HG02759 (cell line): ENCODE results near the gene HS3ST2.
"Not testable (repeated sequence)": the region's sequence is repeated elsewhere in the genome, so short reads cannot be mapped to it uniquely, and the experiment has no call there.

Source experiments
- ATAC-seq: cut with Tn5 transposase; IDR thresholded peaks from one replicate; pipeline ENCODE4 v1.9.1; 2021; ENCODE audit warnings: mild to moderate bottlenecking, moderate library complexity; ENCODE audit not compliant: unreplicated experiment

The HS3ST2 gene

GRCh38 chr16:22813223-22813947 is 577 bp upstream of the HS3ST2 start:
- ATAC-seq = no peak

GRCh38 chr16:22814711-22815105 is 746 bp downstream of the HS3ST2 start:
- ATAC-seq = no peak

GRCh38 chr16:22815863-22816262 is 1.9 kb downstream of the HS3ST2 start:
- ATAC-seq = no peak

GRCh38 chr16:22816475-22816874 is 2.5 kb downstream of the HS3ST2 start:
- no peak for ATAC-seq

- not testable (repeated sequence) for ATAC-seq
Observed at GRCh38 chr16:22818736-22819135, 4.8 kb downstream of the HS3ST2 start.

GRCh38 chr16:22838681-22839080 is 24.7 kb downstream of the HS3ST2 start:
- ATAC-seq = no peak

- ATAC-seq = not testable (repeated sequence)
Observed at GRCh38 chr16:22842031-22842430, 28.1 kb downstream of the HS3ST2 start.

GRCh38 chr16:22843122-22843521 is 29.2 kb downstream of the HS3ST2 start:
- no peak for ATAC-seq

- ATAC-seq = no peak
Observed at GRCh38 chr16:22843856-22844255, 29.9 kb downstream of the HS3ST2 start.

- no peak for ATAC-seq
Observed at GRCh38 chr16:22844416-22844815, 30.5 kb downstream of the HS3ST2 start.

GRCh38 chr16:22847100-22847499 is 33.1 kb downstream of the HS3ST2 start:
- no peak for ATAC-seq

- ATAC-seq = no peak
Observed at GRCh38 chr16:22847690-22848089, 33.7 kb downstream of the HS3ST2 start.

- ATAC-seq = no peak
Observed at GRCh38 chr16:22848451-22848850, 34.5 kb downstream of the HS3ST2 start.

GRCh38 chr16:22849517-22849916 is 35.6 kb downstream of the HS3ST2 start:
- no peak for ATAC-seq

GRCh38 chr16:22855231-22855630 is 41.3 kb downstream of the HS3ST2 start:
- no peak for ATAC-seq

GRCh38 chr16:22857296-22858025 is 43.5 kb downstream of the HS3ST2 start:
- ATAC-seq = no peak

- no peak for ATAC-seq
Observed at GRCh38 chr16:22859925-22860324, 46.0 kb downstream of the HS3ST2 start.

GRCh38 chr16:22861580-22861979 is 47.6 kb downstream of the HS3ST2 start:
- ATAC-seq = no peak

GRCh38 chr16:22862046-22862445 is 48.1 kb downstream of the HS3ST2 start:
- no peak for ATAC-seq

GRCh38 chr16:22864375-22864774 is 50.4 kb downstream of the HS3ST2 start:
- no peak for ATAC-seq

GRCh38 chr16:22868593-22869224 is 54.7 kb downstream of the HS3ST2 start:
- no peak for ATAC-seq

- ATAC-seq = no peak
Observed at GRCh38 chr16:22871861-22872260, 57.9 kb downstream of the HS3ST2 start.
